SU-DHL-6 (cell line): ENCODE results near the gene PPP4R1.

Experiments used
- H2AFZ ChIP-seq: fragments of 200-600 bp; sonication (generic); 2 replicates; pipeline ENCODE4 v1.6.1; 2014; ENCODE audit warnings: low read depth, mild to moderate bottlenecking, moderate library complexity, mixed read lengths, antibody characterized with exemption, low read length; ENCODE audit not compliant: severe bottlenecking
- H3F3A ChIP-seq: fragments of 200-600 bp; shearing (Covaris generic); 2 replicates; pipeline ENCODE4 v1.6.0; 2016; ENCODE audit warnings: antibody characterized with exemption, mild to moderate bottlenecking; ENCODE audit not compliant: insufficient read depth
- H3K27ac ChIP-seq: fragments of 200-600 bp; sonication (generic); 2 replicates; pipeline ENCODE4 v1.5.1; 2016; ENCODE audit warnings: low read depth, mild to moderate bottlenecking, low read length, moderate library complexity, mixed read lengths
- H3K27me3 ChIP-seq: fragments of 200-600 bp; sonication (generic), shearing (Covaris generic); 2 replicates; pipeline ENCODE4 v1.6.0; 2014; ENCODE audit warnings: mild to moderate bottlenecking, low read length
- H3K36me3 ChIP-seq: fragments of 200-600 bp; sonication (generic); 2 replicates; pipeline ENCODE4 v1.6.1; 2014; ENCODE audit warnings: mild to moderate bottlenecking, low read length, mixed read lengths
- H3K4me2 ChIP-seq: fragments of 300-600, 200-600 bp; shearing (Covaris generic), sonication (generic); 2 replicates; pipeline ENCODE4 v1.6.0; 2014; ENCODE audit warnings: low read length, low read depth, mild to moderate bottlenecking; ENCODE audit not compliant: poor library complexity, severe bottlenecking
- H3K4me3 ChIP-seq: fragments of 200-600 bp; sonication (generic); 2 replicates; pipeline ENCODE4 v1.5.1; 2014; ENCODE audit warnings: antibody characterized with exemption, low read length, mild to moderate bottlenecking, mixed read lengths; ENCODE audit not compliant: insufficient read depth, poor library complexity, severe bottlenecking
- H3K79me2 ChIP-seq: fragments of 200-600 bp; sonication (generic); 2 replicates; pipeline ENCODE4 v1.6.1; 2014; ENCODE audit warnings: mild to moderate bottlenecking, low read length, moderate library complexity; ENCODE audit not compliant: insufficient read depth
- H3K9ac ChIP-seq: fragments of 200-600 bp; sonication (generic); 2 replicates; pipeline ENCODE4 v1.7.0; 2014; ENCODE audit warnings: mild to moderate bottlenecking, low read length
- H3K9me2 ChIP-seq: fragments of 200-600 bp; sonication (generic); replicated peaks from 2 replicates; pipeline ENCODE4 v1.6.1; 2014; ENCODE audit warnings: low read length; ENCODE audit not compliant: insufficient read depth
- H3K9me3 ChIP-seq: fragments of 200-600 bp; sonication (generic); 2 replicates; pipeline ENCODE4 v1.6.1; 2014; ENCODE audit warnings: low read length, mixed read lengths; ENCODE audit not compliant: insufficient read depth
- H4K20me1 ChIP-seq: fragments of 200-600 bp; sonication (generic); 2 replicates; pipeline ENCODE4 v1.6.1; 2014; ENCODE audit warnings: low read depth, mild to moderate bottlenecking, antibody characterized with exemption, low read length, moderate library complexity, mixed read lengths
- CTCF ChIP-seq: fragments of 200-600 bp; sonication (generic); IDR thresholded peaks from one replicate; pipeline ENCODE4 v1.5.1; 2017; ENCODE audit warnings: antibody characterized with exemption, mild to moderate bottlenecking, low read length, moderate library complexity; ENCODE audit not compliant: insufficient read depth, poor library complexity, severe bottlenecking
- EZH2phosphoT487 ChIP-seq: fragments of 200-600 bp; sonication (generic), shearing (Covaris generic); conservative IDR thresholded peaks from 2 replicates; pipeline ENCODE4 v1.6.1; 2018; ENCODE audit warnings: mild to moderate bottlenecking, antibody characterized with exemption, low read length, moderate library complexity, mixed read lengths

The PPP4R1 gene

GRCh38 chr18:9536354-9537152 is 77.8 kb downstream of the PPP4R1 start:
- Histone ChIP-seq H3K9ac (no peak overlapping the region), H3K4me2 (no peak overlapping the region), H4K20me1 (no peaks in the 10 kb centered on the region), H3K9me2 (no peaks in the 10 kb centered on the region), H3K9me3 (no peaks in the 10 kb centered on the region), H3K27ac (no peak overlapping the region), H3F3A (no peaks in the 10 kb centered on the region), H3K27me3 (no peaks in the 10 kb centered on the region), H3K79me2 (no peaks in the 10 kb centered on the region), H3K36me3 (no peaks in the 10 kb centered on the region), H3K4me3 (no peak overlapping the region), H2AFZ (no peak overlapping the region)
- TF ChIP-seq EZH2phosphoT487 (no peak), CTCF (no peak)

- no peaks in the 10 kb centered on the region for H3K36me3 ChIP-seq
- no peak overlapping the region for H3K27ac ChIP-seq
- no peaks in the 10 kb centered on the region for H3K27me3 ChIP-seq
- TF ChIP-seq EZH2phosphoT487 (no peak), CTCF (no peak)
- no peaks in the 10 kb centered on the region for H4K20me1 ChIP-seq
- no peak overlapping the region for H3K4me3 ChIP-seq
- no peak overlapping the region for H2AFZ ChIP-seq
- H3K9me2 ChIP-seq, result no peaks in the 10 kb centered on the region
- H3K9ac ChIP-seq, result no peak overlapping the region
- no peaks in the 10 kb centered on the region for H3F3A ChIP-seq
- H3K4me2 ChIP-seq, result no peak overlapping the region
- H3K79me2 ChIP-seq, result no peaks in the 10 kb centered on the region
- H3K9me3 ChIP-seq, result no peaks in the 10 kb centered on the region
Observed at GRCh38 chr18:9535430-9535991, 78.8 kb downstream of the PPP4R1 start.

GRCh38 chr18:9534844-9535243 is 79.5 kb downstream of the PPP4R1 start:
- Histone ChIP-seq H2AFZ (no peak overlapping the region), H3K9me3 (no peaks in the 10 kb centered on the region), H3K9ac (no peak overlapping the region), H3K4me3 (no peak overlapping the region), H3K9me2 (no peaks in the 10 kb centered on the region), H3K36me3 (no peaks in the 10 kb centered on the region), H3K4me2 (no peak overlapping the region), H3K79me2 (no peaks in the 10 kb centered on the region), H3K27me3 (no peaks in the 10 kb centered on the region), H3F3A (no peaks in the 10 kb centered on the region), H4K20me1 (no peaks in the 10 kb centered on the region), H3K27ac (no peak overlapping the region)
- TF ChIP-seq EZH2phosphoT487 (no peak), CTCF (no peak)
